Ascending aorta (tissue), 2 donors: Measurements from ENCODE around the gene HOTAIR. TPM values are rescaled to one million over a fixed set of nuclear protein-coding genes. Genes with fewer than 3 reads are reported as not detected.

Experiments used
- DNase-seq, 2 donors: peaks; one replicate each; pipeline ENCODE4 v3.0.0-alpha.2; 2019; ENCODE audit warnings: low spot score in 2 of 2
- H3K27ac ChIP-seq, 2 donors: fragments of 200-600 bp; sonication (generic); one replicate each; pipeline ENCODE4 v1.5.1; 2016 to 2017; ENCODE audit warnings: mild to moderate bottlenecking in 1 of 2
- H3K27me3 ChIP-seq: fragments of 200-600 bp; sonication (generic); one replicate; pipeline ENCODE4 v1.5.1; 2017
- H3K36me3 ChIP-seq, 2 donors: fragments of 200-600 bp; sonication (generic); one replicate each; pipeline ENCODE4 v1.5.1; 2016
- H3K4me1 ChIP-seq, 2 donors: fragments of 200-600 bp; sonication (generic); one replicate each; pipeline ENCODE4 v1.5.1; 2016 to 2017; ENCODE audit warnings: mild to moderate bottlenecking in 1 of 2
- H3K4me3 ChIP-seq, 2 donors: fragments of 200-600 bp; sonication (generic); one replicate each; pipeline ENCODE4 v1.5.1; 2016 to 2017; ENCODE audit warnings: mild to moderate bottlenecking in 1 of 2
- H3K9me3 ChIP-seq, 2 donors: fragments of 200-600 bp; sonication (generic); one replicate each; pipeline ENCODE4 v1.5.1; 2016
- CTCF ChIP-seq, 3 experiments: fragments of 200-600 bp in 2 of 3; fragments of 450-650 bp in 1 of 3; sonication (generic) in 2 of 3; IDR thresholded peaks; one replicate each; pipeline ENCODE4 v1.5.1; 2016 to 2019; ENCODE audit warnings: antibody characterized with exemption in 3 of 3, mild to moderate bottlenecking in 1 of 3, moderate library complexity in 1 of 3
- intact Hi-C: fragments of 100-400 bp; cut with DNase I; formaldehyde crosslinking; loops from one replicate; pipeline ENCODE4 v1.15.1; 2023
- total RNA-seq: library from RNA; depleted of rRNA; stranded (reverse); fragments of >200 nt; gene quantifications from one replicate; pipeline ENCODE4 v1.1.0, GENCODE V29; 2016

The HOTAIR gene
- total RNA-seq, 1 donor from 2014 or later, result not detected

GRCh38 chr12:54002915-54003389 lies 28.2 kb upstream of the HOTAIR start:
- intact Hi-C loops, result no loop called here
- H3K36me3 ChIP-seq, result no peaks in the 10 kb centered on the region
- no peak overlapping the region for H3K27ac ChIP-seq
- peaks cover 0 to 15% of the 10 kb centered on the region in 2 donors for H3K4me1 ChIP-seq
- H3K4me3 ChIP-seq, result no peak overlapping the region
- H3K9me3 ChIP-seq, result no peaks in the 10 kb centered on the region
- no peak for TF ChIP-seq CTCF (IDR thresholded peaks at IDR 0.05)
- peaks cover 22% of the 10 kb centered on the region for H3K27me3 ChIP-seq
- no peak for DNase-seq

GRCh38 chr12:54002278-54002914 lies 27.6 kb upstream of the HOTAIR start:
- TF ChIP-seq CTCF (IDR thresholded peaks at IDR 0.05), result no peak
- Histone ChIP-seq H3K4me1 (peaks cover 0 to 15% of the 10 kb centered on the region in 2 donors), H3K27ac (no peak overlapping the region), H3K9me3 (no peaks in the 10 kb centered on the region), H3K4me3 (no peak overlapping the region), H3K27me3 (peaks cover 26% of the 10 kb centered on the region), H3K36me3 (no peaks in the 10 kb centered on the region)
- intact Hi-C loops, result no loop called here
- DNase-seq, result no peak

GRCh38 chr12:54001283-54002187 lies 26.8 kb upstream of the HOTAIR start:
- peaks cover 26% of the 10 kb centered on the region for H3K27me3 ChIP-seq
- H3K4me3 ChIP-seq, result no peak overlapping the region
- no peaks in the 10 kb centered on the region for H3K9me3 ChIP-seq
- no peak for DNase-seq
- H3K27ac ChIP-seq, result no peak overlapping the region
- intact Hi-C loops, result no loop called here
- no peak for TF ChIP-seq CTCF (IDR thresholded peaks at IDR 0.05)
- H3K36me3 ChIP-seq, result no peaks in the 10 kb centered on the region
- H3K4me1 ChIP-seq, result peaks cover 0 to 14% of the 10 kb centered on the region in 2 donors

- H3K27me3 ChIP-seq, result peaks cover 29% of the 10 kb centered on the region
- TF ChIP-seq CTCF (IDR thresholded peaks at IDR 0.05), result no peak
- peaks cover 0 to 10% of the 10 kb centered on the region in 2 donors for H3K4me1 ChIP-seq
- no peak within 1 kb of the TSS for H3K27ac ChIP-seq
- intact Hi-C loops, result no loop called here
- H3K9me3 ChIP-seq, result no peaks in the 10 kb centered on the region
- no peak for DNase-seq
- peak within 1 kb of the TSS; percentile 61 to 62 for H3K4me3 ChIP-seq
- H3K36me3 ChIP-seq, result no peaks in the 10 kb centered on the region
Observed at GRCh38 chr12:54000116-54001114, 25.7 kb upstream of the HOTAIR start, which contains the start of gene HOXC9. Gene HOXC9 (plus strand): TSS chr12:54000161. CDS start chr12:54000189, 28 bp downstream.

- TF ChIP-seq CTCF (IDR thresholded peaks at IDR 0.05), result no peak
- Histone ChIP-seq H3K4me3 (peak overlapping the region; percentile 61 to 62), H3K36me3 (no peaks in the 10 kb centered on the region), H3K9me3 (no peaks in the 10 kb centered on the region), H3K27ac (no peak overlapping the region), H3K4me1 (peaks cover 4 to 18% of the 10 kb centered on the region in 2 donors), H3K27me3 (peaks cover 37% of the 10 kb centered on the region)
- intact Hi-C loops, result no loop called here
- DNase-seq, result no peak
Observed at GRCh38 chr12:53999559-54000115, 24.9 kb upstream of the HOTAIR start.
